HepG2 (cell line): Measurements from ENCODE around the gene LDLRAD4. TPM values are rescaled to one million over a fixed set of nuclear protein-coding genes. Genes with fewer than 3 reads are reported as not detected.

Experiments
- ATAC-seq: fragments of 200-7000 bp; cut with Tn5 transposase; 3 replicates; pipeline ENCODE4 v1.9.1; 2020; ENCODE audit warnings: mild to moderate bottlenecking, moderate library complexity
- BruUV-seq: library from RNA; stranded (reverse); fragments of 400-500 nt; replicated peaks from 2 replicates; lab custom pipeline; 2021; lab: Mats Ljungman, UMichigan
- CTCF ChIA-PET: fragments of 300-600 bp; formaldehyde crosslinking; extraction: SDS; loops from one replicate; lab custom pipeline; 2021; ENCODE audit warnings: low total read pairs, inconsistent platforms, low intra/inter-chr PET ratio; lab: Yijun Ruan, JAX
- POLR2A ChIA-PET: fragments of 350-600 bp; sonication (Branson Sonifier 250); formaldehyde crosslinking; loops from one replicate; lab custom pipeline; 2020; ENCODE audit warnings: antibody characterized with exemption, inconsistent platforms; lab: Yijun Ruan, JAX
- DNase-seq: peaks from one replicate; pipeline ENCODE4 v3.0.0-alpha.2; 2015; ENCODE audit warnings: low spot score
- FAIRE-seq: peaks from 3 replicates; lab custom pipeline; 2011; peaks lifted over from hg19 to GRCh38; lab: Jason Lieb, UNC
- H2AFZ ChIP-seq: one replicate; pipeline ENCODE4 v1.6.1; 2011; ENCODE audit warnings: low read length, inconsistent platforms
- H3K27ac ChIP-seq: fragments of 300-600 bp; 3 replicates; pipeline ENCODE4 v1.8.0; 2011; ENCODE audit warnings: mixed run types, mild to moderate bottlenecking, mixed read lengths, low read length, inconsistent platforms; ENCODE audit not compliant: insufficient read depth; ENCODE audit errors: extremely low read length
- H3K27me3 ChIP-seq, 2 experiments: fragments of 200-600 bp in 1 of 2; 2 replicates in 1 of 2; 3 replicates in 1 of 2; pipeline versions ENCODE4 v1.6.0 to v1.8.0; 2011; ENCODE audit warnings: low read length in 2 of 2, mild to moderate bottlenecking in 2 of 2, moderate library complexity in 2 of 2, inconsistent platforms in 1 of 2; ENCODE audit not compliant: insufficient read depth in 2 of 2, control insufficient read depth in 1 of 2
- H3K36me3 ChIP-seq, 2 experiments: fragments of 200-600 bp in 1 of 2; replicated peaks in 1 of 2; 2 replicates in 1 of 2; 3 replicates in 1 of 2; pipeline versions ENCODE4 v1.5.1 to v1.8.0; 2011; ENCODE audit warnings: low read length in 2 of 2, inconsistent platforms in 1 of 2; ENCODE audit not compliant: insufficient read depth in 2 of 2, control insufficient read depth in 1 of 2
- H3K4me1 ChIP-seq: 2 replicates; pipeline ENCODE4 v1.5.1; 2012; ENCODE audit warnings: low read length, inconsistent platforms; ENCODE audit not compliant: insufficient read depth
- H3K4me2 ChIP-seq: 2 replicates; pipeline ENCODE4 v1.6.0; 2011; ENCODE audit warnings: low read depth, low read length, inconsistent platforms
- H3K4me3 ChIP-seq, 3 experiments: fragments of 200-600 bp in 1 of 3; sonication (generic), shearing (Covaris generic) in 1 of 3; replicated peaks in 1 of 3; 2 replicates each; pipeline ENCODE4 v1.5.1; 2011 to 2016; ENCODE audit warnings: low read length in 3 of 3, inconsistent platforms in 2 of 3, low read depth in 2 of 3, mild to moderate bottlenecking in 2 of 3, control low read depth in 1 of 3, mixed read lengths in 1 of 3; ENCODE audit not compliant: insufficient read depth in 1 of 3
- H3K79me2 ChIP-seq: one replicate; pipeline ENCODE4 v1.6.1; 2011; ENCODE audit warnings: low read length, inconsistent platforms; ENCODE audit not compliant: insufficient read depth
- H3K9ac ChIP-seq: 2 replicates; pipeline ENCODE4 v1.6.0; 2011; ENCODE audit warnings: mild to moderate bottlenecking, low read depth, low read length, inconsistent platforms; ENCODE audit not compliant: insufficient read depth
- H3K9me3 ChIP-seq: 2 replicates; pipeline ENCODE4 v1.5.1; 2012; ENCODE audit warnings: mild to moderate bottlenecking, low read length
- H4K20me1 ChIP-seq: 2 replicates; pipeline ENCODE4 v1.6.0; 2011; ENCODE audit warnings: inconsistent platforms, mild to moderate bottlenecking, low read length, moderate library complexity; ENCODE audit not compliant: insufficient read depth
- AHR ChIP-seq: IDR thresholded peaks from 2 replicates; pipeline ENCODE4 v1.6.1; 2018; ENCODE audit warnings: missing genetic modification reagents, missing compliant biosample characterization
- KDM1A ChIP-seq: IDR thresholded peaks from 2 replicates; pipeline ENCODE4 v1.6.1; 2016; ENCODE audit warnings: missing compliant biosample characterization
- KLF16 ChIP-seq, 2 experiments: sonication (generic) in 1 of 2; formaldehyde crosslinking in 1 of 2; IDR thresholded peaks; 2 replicates each; pipeline versions ENCODE4 v1.6.1 to v1.8.0; 2016 to 2023; ENCODE audit warnings: missing genetic modification reagents in 2 of 2, missing compliant biosample characterization in 1 of 2
- MATR3 ChIP-seq: sonication (generic); formaldehyde crosslinking; IDR thresholded peaks from 2 replicates; pipeline ENCODE4 v1.4.0; 2020; ENCODE audit warnings: missing genetic modification reagents
- PHF8 ChIP-seq: sonication (generic); formaldehyde crosslinking; IDR thresholded peaks from 2 replicates; pipeline ENCODE4 v1.5.0; 2020; ENCODE audit warnings: missing genetic modification reagents
- ZMYM4 ChIP-seq: sonication (generic); formaldehyde crosslinking; IDR thresholded peaks from 2 replicates; pipeline ENCODE4 v1.8.1; 2023; ENCODE audit warnings: mild to moderate bottlenecking, missing genetic modification reagents
- WGBS: methylation state at CpG from one replicate; pipeline ENCODE4 v1.1.6; 2017; ENCODE audit warnings: low lambda C conversion rate; 5-methylcytosine and 5-hydroxymethylcytosine counted together
- in situ Hi-C: cut with HindIII; loops from 2 replicates; pipeline ENCODE4 v1.10.0; 2017; ENCODE audit warnings: low pct_unique_long_range_greater_than_20kb; ENCODE audit not compliant: extremely low pct_ligation_motif_present
- intact Hi-C: fragments of 100-400 bp; cut with micrococcal nuclease; formaldehyde crosslinking; loops from one replicate; pipeline ENCODE4 v1.10.0; 2022; ENCODE audit not compliant: unreplicated experiment
- polyA plus RNA-seq, 8 experiments: library from polyadenylated mRNA; depleted of rRNA in 3 of 8; stranded (reverse) in 7 of 8; unstranded in 1 of 8; fragments of >200 nt; fragmentation: Illumina TruSeq in 4 of 8; extraction: Trizol in 4 of 8; gene quantifications; 2 replicates each; pipeline versions ENCODE4 v1.2.1 to v1.2.3, GENCODE V29; 2011 to 2016; ENCODE audit warnings: low read depth in 4 of 8, missing spikeins in 1 of 8, mixed read lengths in 1 of 8; ENCODE audit not compliant: insufficient read depth in 1 of 8
- total RNA-seq, 5 experiments: library from RNA; depleted of rRNA; stranded (reverse); fragments of >200 nt; fragmentation: Illumina TruSeq; extraction: Trizol; gene quantifications; 2 replicates each; pipeline ENCODE4 v1.2.3, GENCODE V29; 2016; ENCODE audit warnings: low read depth in 1 of 5
- TF ChIP-seq, protein P1 (sequence below): sonication (generic); formaldehyde crosslinking; IDR thresholded peaks from 2 replicates; pipeline ENCODE4 v1.9.0; 2021; ENCODE audit warnings: mild to moderate bottlenecking, missing genetic modification reagents
- TF ChIP-seq, protein P2 (sequence below): sonication (generic); formaldehyde crosslinking; IDR thresholded peaks from 2 replicates; pipeline ENCODE4 v1.8.0; 2022; ENCODE audit warnings: mild to moderate bottlenecking, missing genetic modification reagents, borderline replicate concordance
- TF ChIP-seq, protein P3 (sequence below): IDR thresholded peaks from 2 replicates; pipeline ENCODE4 v1.6.1; 2012; ENCODE audit warnings: low read depth, low read length, improper control_type of control experiment

LDLRAD4 gene
- total and polyA plus RNA-seq, 2 of the 13 experiments (the other 11 are each of a cell fraction or from before 2014, with no cell fraction given), result 13.6 to 20.9 TPM

DNA sequence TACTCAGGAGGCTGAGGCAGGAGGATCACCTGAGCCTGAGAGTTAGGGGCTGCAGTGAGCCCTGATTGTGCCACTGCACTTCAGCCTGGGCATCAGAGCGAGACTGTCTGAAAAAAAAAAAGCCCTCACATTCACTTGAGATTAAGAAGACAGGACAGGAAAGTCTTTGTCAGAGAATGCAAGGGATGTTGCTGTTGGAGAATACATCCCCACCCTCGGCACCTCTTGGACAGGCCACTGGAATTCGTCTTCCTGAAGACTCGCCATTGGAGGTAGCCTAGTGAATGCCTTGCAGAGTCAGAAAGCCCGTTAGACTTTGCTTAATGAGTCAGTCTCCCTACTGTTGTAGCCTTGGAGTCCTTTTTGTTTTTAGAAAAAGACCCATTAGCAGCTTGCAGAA, 302.2 kb downstream of the LDLRAD4 start:
- FAIRE-seq, result no peak
- CTCF ChIA-PET, result no interaction called here
- intact Hi-C loops, result no loop called here

DNA sequence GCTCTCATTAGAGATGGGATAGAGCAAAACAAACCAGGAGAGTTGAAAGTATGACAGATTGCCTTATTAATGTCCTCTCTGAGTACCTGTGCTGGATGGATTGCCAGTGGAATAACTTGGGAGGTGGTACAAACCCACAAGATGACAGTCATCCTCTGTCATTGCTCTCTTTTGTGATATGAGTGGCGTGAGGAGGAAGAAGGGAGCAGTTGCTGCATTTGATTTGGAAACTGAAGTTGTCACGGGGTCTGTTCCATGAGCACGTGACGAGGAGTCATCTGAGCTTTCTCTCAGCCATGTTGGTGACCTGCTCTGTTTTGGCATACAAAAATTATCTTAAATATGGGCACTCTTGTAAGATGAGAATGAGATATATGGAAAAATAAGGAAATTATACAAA, 302.9 kb downstream of the LDLRAD4 start:
- H3K36me3 ChIP-seq, result no peaks in the 10 kb centered on the region; a peak in 1 of 5 replicates
- H3K27me3 ChIP-seq, result no peaks in the 10 kb centered on the region
- BruUV-seq, result no TSS peak
- H3K79me2 ChIP-seq, result no peaks in the 10 kb centered on the region
- DNase-seq (no peak), FAIRE-seq (no peak), ATAC-seq (no peak)
- CTCF ChIA-PET, result no interaction called here
- intact Hi-C loops, result no loop called here
- no peak overlapping the region for H3K4me2 ChIP-seq
- H2AFZ ChIP-seq, result no peak overlapping the region
- in situ Hi-C loops, result no loop called here
- H3K9me3 ChIP-seq, result no peaks in the 10 kb centered on the region
- H4K20me1 ChIP-seq, result no peaks in the 10 kb centered on the region
- no peak overlapping the region for H3K9ac ChIP-seq
- no peak overlapping the region for H3K27ac ChIP-seq
- H3K4me3 ChIP-seq, result no peak overlapping the region
- 0 out of 2 replicates have a peak, but pooled peaks cover 6% of the 10 kb centered on the region for H3K4me1 ChIP-seq
- POLR2A ChIA-PET, result no interaction called here
- 97% methylated on average over 4 of the region's 4 CpGs for WGBS
- no peak for TF ChIP-seq ZMYM4 (CRISPR knock-in tag)
- TF ChIP-seq, protein P1, sequence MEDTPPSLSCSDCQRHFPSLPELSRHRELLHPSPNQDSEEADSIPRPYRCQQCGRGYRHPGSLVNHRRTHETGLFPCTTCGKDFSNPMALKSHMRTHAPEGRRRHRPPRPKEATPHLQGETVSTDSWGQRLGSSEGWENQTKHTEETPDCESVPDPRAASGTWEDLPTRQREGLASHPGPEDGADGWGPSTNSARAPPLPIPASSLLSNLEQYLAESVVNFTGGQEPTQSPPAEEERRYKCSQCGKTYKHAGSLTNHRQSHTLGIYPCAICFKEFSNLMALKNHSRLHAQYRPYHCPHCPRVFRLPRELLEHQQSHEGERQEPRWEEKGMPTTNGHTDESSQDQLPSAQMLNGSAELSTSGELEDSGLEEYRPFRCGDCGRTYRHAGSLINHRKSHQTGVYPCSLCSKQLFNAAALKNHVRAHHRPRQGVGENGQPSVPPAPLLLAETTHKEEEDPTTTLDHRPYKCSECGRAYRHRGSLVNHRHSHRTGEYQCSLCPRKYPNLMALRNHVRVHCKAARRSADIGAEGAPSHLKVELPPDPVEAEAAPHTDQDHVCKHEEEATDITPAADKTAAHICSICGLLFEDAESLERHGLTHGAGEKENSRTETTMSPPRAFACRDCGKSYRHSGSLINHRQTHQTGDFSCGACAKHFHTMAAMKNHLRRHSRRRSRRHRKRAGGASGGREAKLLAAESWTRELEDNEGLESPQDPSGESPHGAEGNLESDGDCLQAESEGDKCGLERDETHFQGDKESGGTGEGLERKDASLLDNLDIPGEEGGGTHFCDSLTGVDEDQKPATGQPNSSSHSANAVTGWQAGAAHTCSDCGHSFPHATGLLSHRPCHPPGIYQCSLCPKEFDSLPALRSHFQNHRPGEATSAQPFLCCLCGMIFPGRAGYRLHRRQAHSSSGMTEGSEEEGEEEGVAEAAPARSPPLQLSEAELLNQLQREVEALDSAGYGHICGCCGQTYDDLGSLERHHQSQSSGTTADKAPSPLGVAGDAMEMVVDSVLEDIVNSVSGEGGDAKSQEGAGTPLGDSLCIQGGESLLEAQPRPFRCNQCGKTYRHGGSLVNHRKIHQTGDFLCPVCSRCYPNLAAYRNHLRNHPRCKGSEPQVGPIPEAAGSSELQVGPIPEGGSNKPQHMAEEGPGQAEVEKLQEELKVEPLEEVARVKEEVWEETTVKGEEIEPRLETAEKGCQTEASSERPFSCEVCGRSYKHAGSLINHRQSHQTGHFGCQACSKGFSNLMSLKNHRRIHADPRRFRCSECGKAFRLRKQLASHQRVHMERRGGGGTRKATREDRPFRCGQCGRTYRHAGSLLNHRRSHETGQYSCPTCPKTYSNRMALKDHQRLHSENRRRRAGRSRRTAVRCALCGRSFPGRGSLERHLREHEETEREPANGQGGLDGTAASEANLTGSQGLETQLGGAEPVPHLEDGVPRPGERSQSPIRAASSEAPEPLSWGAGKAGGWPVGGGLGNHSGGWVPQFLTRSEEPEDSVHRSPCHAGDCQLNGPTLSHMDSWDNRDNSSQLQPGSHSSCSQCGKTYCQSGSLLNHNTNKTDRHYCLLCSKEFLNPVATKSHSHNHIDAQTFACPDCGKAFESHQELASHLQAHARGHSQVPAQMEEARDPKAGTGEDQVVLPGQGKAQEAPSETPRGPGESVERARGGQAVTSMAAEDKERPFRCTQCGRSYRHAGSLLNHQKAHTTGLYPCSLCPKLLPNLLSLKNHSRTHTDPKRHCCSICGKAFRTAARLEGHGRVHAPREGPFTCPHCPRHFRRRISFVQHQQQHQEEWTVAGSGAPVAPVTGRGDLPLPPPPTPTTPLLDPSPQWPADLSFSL (CRISPR knock-in tag), result no peak
- TF ChIP-seq KLF16 (CRISPR knock-in tag; IDR thresholded peaks at IDR 0.05), result no peak
- no peak for TF ChIP-seq AHR (CRISPR knock-in tag)
- no peak for TF ChIP-seq MATR3 (CRISPR knock-in tag)
- TF ChIP-seq, protein P2, sequence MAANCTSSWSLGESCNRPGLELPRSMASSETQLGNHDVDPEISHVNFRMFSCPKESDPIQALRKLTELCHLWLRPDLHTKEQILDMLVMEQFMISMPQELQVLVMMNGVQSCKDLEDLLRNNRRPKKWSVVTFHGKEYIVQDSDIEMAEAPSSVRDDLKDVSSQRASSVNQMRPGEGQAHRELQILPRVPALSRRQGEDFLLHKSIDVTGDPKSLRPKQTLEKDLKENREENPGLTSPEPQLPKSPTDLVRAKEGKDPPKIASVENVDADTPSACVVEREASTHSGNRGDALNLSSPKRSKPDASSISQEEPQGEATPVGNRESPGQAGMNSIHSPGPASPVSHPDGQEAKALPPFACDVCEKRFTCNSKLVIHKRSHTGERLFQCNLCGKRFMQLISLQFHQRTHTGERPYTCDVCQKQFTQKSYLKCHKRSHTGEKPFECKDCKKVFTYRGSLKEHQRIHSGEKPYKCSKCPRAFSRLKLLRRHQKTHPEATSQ (CRISPR knock-in tag), result no peak

More for the DNA sequence above, 302.2 kb downstream of the LDLRAD4 start:
- ATAC-seq, result no peak
- Histone ChIP-seq H3K27me3 (no peaks in the 10 kb centered on the region), H3K79me2 (no peaks in the 10 kb centered on the region), H3K4me2 (no peak overlapping the region), H4K20me1 (no peaks in the 10 kb centered on the region), H2AFZ (no peak overlapping the region), H3K27ac (no peak overlapping the region), H3K36me3 (no peaks in the 10 kb centered on the region; a peak in 1 of 5 replicates), H3K4me3 (no peak overlapping the region), H3K9me3 (no peaks in the 10 kb centered on the region), H3K4me1 (0 out of 2 replicates have a peak, but pooled peaks cover 12% of the 10 kb centered on the region), H3K9ac (no peak overlapping the region)
- POLR2A ChIA-PET, result no interaction called here
- 97% methylated on average over 5 of the region's 5 CpGs for WGBS
- BruUV-seq, result no TSS peak
- in situ Hi-C loops, result no loop called here
- no peak for DNase-seq
- TF ChIP-seq PHF8 (no peak), KDM1A (CRISPR knock-in tag) (no peak)
- TF ChIP-seq, protein P3, sequence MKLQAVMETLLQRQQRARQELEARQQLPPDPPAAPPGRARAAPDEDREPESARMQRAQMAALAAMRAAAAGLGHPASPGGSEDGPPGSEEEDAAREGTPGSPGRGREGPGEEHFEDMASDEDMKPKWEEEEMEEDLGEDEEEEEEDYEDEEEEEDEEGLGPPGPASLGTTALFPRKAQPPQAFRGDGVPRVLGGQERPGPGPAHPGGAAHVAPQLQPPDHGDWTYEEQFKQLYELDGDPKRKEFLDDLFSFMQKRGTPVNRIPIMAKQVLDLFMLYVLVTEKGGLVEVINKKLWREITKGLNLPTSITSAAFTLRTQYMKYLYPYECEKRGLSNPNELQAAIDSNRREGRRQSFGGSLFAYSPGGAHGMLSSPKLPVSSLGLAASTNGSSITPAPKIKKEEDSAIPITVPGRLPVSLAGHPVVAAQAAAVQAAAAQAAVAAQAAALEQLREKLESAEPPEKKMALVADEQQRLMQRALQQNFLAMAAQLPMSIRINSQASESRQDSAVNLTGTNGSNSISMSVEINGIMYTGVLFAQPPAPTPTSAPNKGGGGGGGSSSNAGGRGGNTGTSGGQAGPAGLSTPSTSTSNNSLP, result no peak
